Activated CD8-positive, alpha-beta memory T cell treated with anti-CD3 and anti-CD28 coated beads, Interleukin-2, amount 50 U/mL, for 1 hour (primary cell): ENCODE data around the gene DYSF.

ENCODE experiments used
- DNase-seq: peaks from one replicate; pipeline ENCODE4 v3.0.0-alpha.2; 2020; ENCODE audit errors: extremely low read depth

DYSF gene

GRCh38 chr2:71672826-71673795 lies 219.8 kb downstream of the DYSF start:
- DNase-seq = no peak

- DNase-seq = no peak
Observed at GRCh38 chr2:71674158-71674851, 220.9 kb downstream of the DYSF start.

GRCh38 chr2:71675296-71675695 lies 221.9 kb downstream of the DYSF start:
- no peak for DNase-seq

GRCh38 chr2:71678874-71679273 lies 225.5 kb downstream of the DYSF start:
- no peak for DNase-seq

GRCh38 chr2:71679491-71679890 lies 226.1 kb downstream of the DYSF start:
- no peak for DNase-seq

GRCh38 chr2:71680925-71681324 lies 227.6 kb downstream of the DYSF start:
- no peak for DNase-seq

GRCh38 chr2:71681626-71682025 lies 228.3 kb downstream of the DYSF start:
- DNase-seq = no peak

- DNase-seq = no peak
Observed at GRCh38 chr2:71682341-71682740, 229.0 kb downstream of the DYSF start.

- DNase-seq = no peak
Observed at GRCh38 chr2:71683070-71683469, 229.7 kb downstream of the DYSF start.

GRCh38 chr2:71683666-71684065 lies 230.3 kb downstream of the DYSF start:
- no peak for DNase-seq

- no peak for DNase-seq
Observed at GRCh38 chr2:71684226-71685072, 231.1 kb downstream of the DYSF start.

- no peak for DNase-seq
Observed at GRCh38 chr2:71685073-71685848, 231.9 kb downstream of the DYSF start.

GRCh38 chr2:71685941-71686611 lies 232.7 kb downstream of the DYSF start:
- no peak for DNase-seq

GRCh38 chr2:71686781-71687180 lies 233.4 kb downstream of the DYSF start:
- DNase-seq = no peak

GRCh38 chr2:71687412-71687811 lies 234.1 kb downstream of the DYSF start:
- no peak for DNase-seq

GRCh38 chr2:71688530-71688929 lies 235.2 kb downstream of the DYSF start:
- DNase-seq = no peak

GRCh38 chr2:71689393-71689792 lies 236.0 kb downstream of the DYSF start:
- no peak for DNase-seq

- no peak for DNase-seq
Observed at GRCh38 chr2:71689968-71690834, 236.8 kb downstream of the DYSF start.

GRCh38 chr2:71690876-71691475 lies 237.6 kb downstream of the DYSF start:
- DNase-seq = no peak
